Activated CD4-positive, alpha-beta T cell treated with anti-CD3 and anti-CD28 coated beads, Interleukin-2, amount 10 ng/mL, durations not matched to agents 7 days and 5 days (primary cell): ENCODE results near the gene PTPRG. TPM values are rescaled to one million over a fixed set of nuclear protein-coding genes. Genes with fewer than 3 reads are reported as not detected.

Source experiments
- CTCF ChIA-PET: fragments of 350-600 bp; sonication (Branson Sonifier 250); formaldehyde crosslinking; loops from one replicate; lab custom pipeline; 2021; ENCODE audit warnings: antibody characterized with exemption; lab: Charles Lee
- POLR2A ChIA-PET: fragments of 350-600 bp; sonication (Branson Sonifier 250); formaldehyde crosslinking; loops from one replicate; lab custom pipeline; 2021; ENCODE audit warnings: antibody characterized with exemption; lab: Charles Lee
- DNase-seq: peaks from one replicate; pipeline ENCODE4 v3.0.0-alpha.2; 2020
- H3K27ac Mint-ChIP-seq: one replicate; pipeline ENCODE4 v1.8.0; 2021; ENCODE audit warnings: mild to moderate bottlenecking, moderate library complexity, mixed read lengths
- H3K27me3 Mint-ChIP-seq: one replicate; pipeline ENCODE4 v1.8.0; 2021; ENCODE audit warnings: mixed read lengths
- H3K36me3 Mint-ChIP-seq: one replicate; pipeline ENCODE4 v1.8.0; 2021; ENCODE audit warnings: low read depth, mixed read lengths
- H3K4me1 Mint-ChIP-seq: one replicate; pipeline ENCODE4 v1.8.0; 2021; ENCODE audit warnings: mixed read lengths
- H3K4me3 Mint-ChIP-seq: one replicate; pipeline ENCODE4 v1.8.0; 2021; ENCODE audit warnings: mild to moderate bottlenecking, moderate library complexity, mixed read lengths
- H3K9me3 Mint-ChIP-seq: one replicate; pipeline ENCODE4 v1.8.0; 2021; ENCODE audit warnings: mixed read lengths
- total RNA-seq, 2 experiments: library from RNA; stranded (reverse); gene quantifications; one replicate each; pipeline ENCODE4 v1.2.3, GENCODE V29; 2021

PTPRG gene
- total RNA-seq, 2 experiments from 2014 or later: not detected

GRCh38 chr3:61724183-61724582 is 162.8 kb downstream of the PTPRG start:
- no peaks in the 10 kb centered on the region for H3K36me3 Mint-ChIP-seq
- CTCF ChIA-PET: no interaction called here
- POLR2A ChIA-PET: no interaction called here
- H3K4me3 Mint-ChIP-seq: no peak overlapping the region
- DNase-seq: no peak
- H3K9me3 Mint-ChIP-seq: no peaks in the 10 kb centered on the region
- no peaks in the 10 kb centered on the region for H3K4me1 Mint-ChIP-seq
- no peak overlapping the region for H3K27ac Mint-ChIP-seq
- H3K27me3 Mint-ChIP-seq: no peaks in the 10 kb centered on the region

- Mint-ChIP-seq H3K27me3 (no peaks in the 10 kb centered on the region), H3K4me1 (no peaks in the 10 kb centered on the region), H3K4me3 (no peak overlapping the region), H3K36me3 (no peaks in the 10 kb centered on the region), H3K9me3 (no peaks in the 10 kb centered on the region), H3K27ac (no peak overlapping the region)
- CTCF ChIA-PET: no interaction called here
- POLR2A ChIA-PET: no interaction called here
- no peak for DNase-seq
Observed at GRCh38 chr3:61724801-61725200, 163.4 kb downstream of the PTPRG start.

GRCh38 chr3:61725851-61726333 is 164.5 kb downstream of the PTPRG start:
- H3K9me3 Mint-ChIP-seq: no peaks in the 10 kb centered on the region
- no peaks in the 10 kb centered on the region for H3K27me3 Mint-ChIP-seq
- ChIA-PET CTCF (interaction anchor here (0.7 to 1.2 kb wide), 2 partner anchors 11 to 23 kb away, joined by 3 to 4 read pairs; no protein-coding TSS in a partner anchor), POLR2A (no interaction called here)
- H3K4me1 Mint-ChIP-seq: no peaks in the 10 kb centered on the region
- H3K36me3 Mint-ChIP-seq: no peaks in the 10 kb centered on the region
- DNase-seq: no peak
- H3K4me3 Mint-ChIP-seq: no peak overlapping the region
- no peak overlapping the region for H3K27ac Mint-ChIP-seq

- Mint-ChIP-seq H3K27ac (no peak overlapping the region), H3K36me3 (no peaks in the 10 kb centered on the region), H3K4me3 (no peak overlapping the region), H3K9me3 (no peaks in the 10 kb centered on the region), H3K4me1 (no peaks in the 10 kb centered on the region), H3K27me3 (no peaks in the 10 kb centered on the region)
- ChIA-PET CTCF (no interaction called here), POLR2A (no interaction called here)
- no peak for DNase-seq
Observed at GRCh38 chr3:61727435-61727834, 166.1 kb downstream of the PTPRG start.

- POLR2A ChIA-PET: no interaction called here
- no peaks in the 10 kb centered on the region for H3K9me3 Mint-ChIP-seq
- no peak overlapping the region for H3K4me3 Mint-ChIP-seq
- H3K36me3 Mint-ChIP-seq: no peaks in the 10 kb centered on the region
- H3K4me1 Mint-ChIP-seq: no peaks in the 10 kb centered on the region
- DNase-seq: no peak
- H3K27ac Mint-ChIP-seq: no peak overlapping the region
- H3K27me3 Mint-ChIP-seq: no peaks in the 10 kb centered on the region
- CTCF ChIA-PET: no interaction called here
Observed at GRCh38 chr3:61729038-61729634, 167.8 kb downstream of the PTPRG start.

GRCh38 chr3:61730056-61730455 is 168.7 kb downstream of the PTPRG start:
- no peaks in the 10 kb centered on the region for H3K4me1 Mint-ChIP-seq
- CTCF ChIA-PET: no interaction called here
- no peak overlapping the region for H3K4me3 Mint-ChIP-seq
- DNase-seq: no peak
- H3K27me3 Mint-ChIP-seq: no peaks in the 10 kb centered on the region
- no peak overlapping the region for H3K27ac Mint-ChIP-seq
- no peaks in the 10 kb centered on the region for H3K36me3 Mint-ChIP-seq
- H3K9me3 Mint-ChIP-seq: no peaks in the 10 kb centered on the region
- POLR2A ChIA-PET: no interaction called here

GRCh38 chr3:61730577-61731231 is 169.3 kb downstream of the PTPRG start:
- DNase-seq: no peak
- no peaks in the 10 kb centered on the region for H3K27me3 Mint-ChIP-seq
- no peak overlapping the region for H3K4me3 Mint-ChIP-seq
- no peaks in the 10 kb centered on the region for H3K36me3 Mint-ChIP-seq
- POLR2A ChIA-PET: no interaction called here
- no peaks in the 10 kb centered on the region for H3K4me1 Mint-ChIP-seq
- CTCF ChIA-PET: no interaction called here
- no peak overlapping the region for H3K27ac Mint-ChIP-seq
- H3K9me3 Mint-ChIP-seq: no peaks in the 10 kb centered on the region

GRCh38 chr3:61733000-61733399 is 171.6 kb downstream of the PTPRG start:
- POLR2A ChIA-PET: no interaction called here
- Mint-ChIP-seq H3K27ac (no peak overlapping the region), H3K27me3 (no peaks in the 10 kb centered on the region), H3K4me1 (no peaks in the 10 kb centered on the region), H3K9me3 (no peaks in the 10 kb centered on the region), H3K4me3 (no peak overlapping the region), H3K36me3 (no peaks in the 10 kb centered on the region)
- CTCF ChIA-PET: no interaction called here
- no peak for DNase-seq

GRCh38 chr3:61733876-61734275 is 172.5 kb downstream of the PTPRG start:
- DNase-seq: no peak
- ChIA-PET CTCF (no interaction called here), POLR2A (no interaction called here)
- no peaks in the 10 kb centered on the region for H3K36me3 Mint-ChIP-seq
- no peaks in the 10 kb centered on the region for H3K4me1 Mint-ChIP-seq
- H3K27me3 Mint-ChIP-seq: no peaks in the 10 kb centered on the region
- no peaks in the 10 kb centered on the region for H3K9me3 Mint-ChIP-seq
- H3K4me3 Mint-ChIP-seq: no peak overlapping the region
- H3K27ac Mint-ChIP-seq: no peak overlapping the region

GRCh38 chr3:61734749-61735686 is 173.6 kb downstream of the PTPRG start:
- Mint-ChIP-seq H3K27me3 (no peaks in the 10 kb centered on the region), H3K4me3 (no peak overlapping the region), H3K9me3 (no peaks in the 10 kb centered on the region), H3K4me1 (no peaks in the 10 kb centered on the region), H3K27ac (no peak overlapping the region), H3K36me3 (no peaks in the 10 kb centered on the region)
- ChIA-PET CTCF (interaction anchor here (0.6 kb wide), 1 partner anchor 891 kb away, joined by 3 read pairs; no protein-coding TSS in a partner anchor), POLR2A (no interaction called here)
- no peak for DNase-seq

- POLR2A ChIA-PET: no interaction called here
- H3K4me1 Mint-ChIP-seq: no peaks in the 10 kb centered on the region
Observed at GRCh38 chr3:61736506-61736905, 175.1 kb downstream of the PTPRG start.

GRCh38 chr3:61739640-61740039 is 178.3 kb downstream of the PTPRG start:
- Mint-ChIP-seq H3K27ac (no peak overlapping the region), H3K27me3 (no peaks in the 10 kb centered on the region), H3K36me3 (no peaks in the 10 kb centered on the region), H3K4me1 (no peaks in the 10 kb centered on the region), H3K9me3 (no peaks in the 10 kb centered on the region), H3K4me3 (no peak overlapping the region)
- no peak for DNase-seq
- ChIA-PET POLR2A (no interaction called here), CTCF (no interaction called here)

More at GRCh38 chr3:61736506-61736905, 175.1 kb downstream of the PTPRG start:
- no peaks in the 10 kb centered on the region for H3K9me3 Mint-ChIP-seq
- H3K27ac Mint-ChIP-seq: no peak overlapping the region
- no peak for DNase-seq
- CTCF ChIA-PET: no interaction called here
- H3K36me3 Mint-ChIP-seq: no peaks in the 10 kb centered on the region
- no peaks in the 10 kb centered on the region for H3K27me3 Mint-ChIP-seq
- no peak overlapping the region for H3K4me3 Mint-ChIP-seq

- Mint-ChIP-seq H3K9me3 (no peaks in the 10 kb centered on the region), H3K27me3 (no peaks in the 10 kb centered on the region), H3K4me1 (no peaks in the 10 kb centered on the region), H3K4me3 (no peak overlapping the region), H3K27ac (no peak overlapping the region), H3K36me3 (no peaks in the 10 kb centered on the region)
- CTCF ChIA-PET: no interaction called here
- no peak for DNase-seq
- POLR2A ChIA-PET: no interaction called here
Observed at GRCh38 chr3:61740494-61740893, 179.1 kb downstream of the PTPRG start.
